Measurements from ENCODE around the gene PRAMEF20.
"Not testable (repeated sequence)": the region's sequence is repeated elsewhere in the genome, so short reads cannot be mapped to it uniquely, and the experiment has no call there.

The PRAMEF20 gene

DNA sequence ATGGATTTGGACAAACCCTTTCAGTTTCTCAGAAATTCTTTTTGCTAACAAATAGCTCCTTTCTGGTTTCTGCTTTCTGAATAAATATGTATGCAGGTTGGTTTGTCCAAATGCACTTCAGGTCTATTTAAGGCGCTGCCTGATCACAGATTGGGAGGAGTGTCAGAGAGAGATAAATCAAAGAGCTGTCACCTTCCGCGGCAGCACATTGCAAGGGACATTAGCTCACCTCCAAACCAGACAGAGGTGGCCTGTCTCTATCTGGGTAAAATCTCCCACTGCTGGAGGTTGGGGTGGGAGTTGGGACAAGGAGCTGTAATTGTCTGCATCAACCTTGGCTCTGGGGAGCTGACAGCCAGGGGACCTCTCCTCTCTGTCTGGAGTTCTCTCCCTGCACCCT, 25.2 kb downstream of the PRAMEF20 start:
- no peak for TF ChIP-seq ZFX (IDR thresholded peaks at IDR 0.05)
- TF ChIP-seq, protein P1, sequence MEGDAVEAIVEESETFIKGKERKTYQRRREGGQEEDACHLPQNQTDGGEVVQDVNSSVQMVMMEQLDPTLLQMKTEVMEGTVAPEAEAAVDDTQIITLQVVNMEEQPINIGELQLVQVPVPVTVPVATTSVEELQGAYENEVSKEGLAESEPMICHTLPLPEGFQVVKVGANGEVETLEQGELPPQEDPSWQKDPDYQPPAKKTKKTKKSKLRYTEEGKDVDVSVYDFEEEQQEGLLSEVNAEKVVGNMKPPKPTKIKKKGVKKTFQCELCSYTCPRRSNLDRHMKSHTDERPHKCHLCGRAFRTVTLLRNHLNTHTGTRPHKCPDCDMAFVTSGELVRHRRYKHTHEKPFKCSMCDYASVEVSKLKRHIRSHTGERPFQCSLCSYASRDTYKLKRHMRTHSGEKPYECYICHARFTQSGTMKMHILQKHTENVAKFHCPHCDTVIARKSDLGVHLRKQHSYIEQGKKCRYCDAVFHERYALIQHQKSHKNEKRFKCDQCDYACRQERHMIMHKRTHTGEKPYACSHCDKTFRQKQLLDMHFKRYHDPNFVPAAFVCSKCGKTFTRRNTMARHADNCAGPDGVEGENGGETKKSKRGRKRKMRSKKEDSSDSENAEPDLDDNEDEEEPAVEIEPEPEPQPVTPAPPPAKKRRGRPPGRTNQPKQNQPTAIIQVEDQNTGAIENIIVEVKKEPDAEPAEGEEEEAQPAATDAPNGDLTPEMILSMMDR (conservative IDR thresholded peaks at IDR 0.05): no peak
- no peak overlapping the region for H3K27ac ChIP-seq

DNA sequence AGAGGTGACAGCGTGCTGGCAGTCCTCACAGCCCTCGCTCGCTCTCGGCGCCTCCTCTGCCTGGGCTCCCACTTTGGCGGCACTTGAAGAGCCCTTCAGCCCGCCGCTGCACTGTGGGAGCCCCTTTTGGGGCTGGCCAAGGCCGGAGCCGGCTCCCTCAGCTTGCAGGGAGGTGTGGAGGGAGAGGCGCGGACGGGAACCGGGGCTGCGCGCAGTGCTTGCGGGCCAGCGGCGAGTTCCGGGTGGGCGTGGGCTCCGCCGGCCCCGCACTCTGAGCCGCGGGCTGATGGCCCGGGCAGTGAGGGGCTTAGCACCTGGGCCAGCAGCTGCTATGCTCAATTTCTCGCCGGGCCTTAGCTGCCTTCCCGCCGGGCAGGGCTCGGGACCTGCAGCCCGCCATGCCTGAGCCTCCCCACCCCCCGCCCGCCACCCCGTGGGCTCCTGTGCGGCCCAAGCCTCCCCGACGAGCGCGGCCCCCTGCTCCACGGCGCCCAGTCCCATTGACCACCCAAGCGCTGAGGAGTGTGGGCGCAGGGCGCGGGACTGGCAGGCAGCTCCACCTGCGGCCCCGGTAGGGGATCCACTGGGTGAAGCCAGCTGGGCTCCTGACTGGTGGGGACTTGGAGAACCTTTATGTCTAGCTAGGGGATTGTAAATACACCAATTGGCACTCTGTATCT, 29.0 kb downstream of the PRAMEF20 start:
- not testable (repeated sequence) for H3K27ac ChIP-seq

DNA sequence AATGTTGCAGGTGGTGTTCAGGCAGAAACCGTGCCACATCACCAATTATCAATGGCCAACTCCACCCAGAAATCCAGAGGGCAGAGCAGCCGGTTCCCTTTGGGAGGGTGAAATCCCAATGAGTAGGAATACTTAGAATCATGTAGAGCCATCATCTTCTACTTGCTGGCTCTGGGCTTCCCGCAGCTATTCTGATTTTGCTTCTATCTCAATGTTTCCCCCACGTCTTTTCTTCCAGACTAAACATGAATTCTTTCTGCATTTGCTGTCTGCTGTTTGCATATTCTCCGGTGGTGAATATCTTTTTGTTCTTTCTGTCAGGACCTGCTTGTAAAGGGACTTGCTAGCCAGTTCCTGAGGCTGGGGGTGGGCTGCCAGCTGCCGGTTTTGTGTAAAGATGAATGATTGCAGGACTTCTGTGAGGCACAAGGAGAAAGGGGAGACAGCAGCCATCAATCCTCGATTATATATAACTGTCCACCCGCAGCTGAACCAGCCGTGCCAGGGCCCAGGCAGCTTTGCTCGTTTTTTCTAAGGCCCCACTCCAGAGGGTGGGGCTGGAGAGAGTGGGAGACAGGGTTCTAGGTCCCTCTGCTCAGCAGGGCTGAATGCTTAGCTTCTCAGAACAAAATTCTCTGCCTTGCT, 33.2 kb downstream of the PRAMEF20 start:
- H3K27ac ChIP-seq: no peak overlapping the region

DNA sequence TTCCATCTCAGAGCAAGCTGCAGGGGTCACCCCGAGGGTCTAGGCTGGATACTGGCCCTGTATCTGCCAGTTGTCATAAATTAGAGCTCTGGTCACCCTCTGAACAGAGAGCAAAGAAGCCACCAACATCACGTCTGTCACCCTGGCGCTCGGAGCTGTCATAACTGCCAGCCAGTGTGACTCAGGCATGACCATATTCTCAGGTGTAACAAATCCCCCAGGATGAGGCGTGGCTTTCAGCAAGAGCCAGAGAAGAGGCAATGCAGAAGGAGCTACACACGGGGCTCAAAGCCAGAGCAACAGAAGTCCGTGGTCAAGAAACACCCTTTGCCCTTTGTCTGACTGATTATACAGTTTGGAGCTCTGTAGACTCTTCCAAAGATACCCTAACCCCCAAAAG, 40.0 kb downstream of the PRAMEF20 start:
- TF ChIP-seq, protein P1 (conservative IDR thresholded peaks at IDR 0.05): no peak
- TF ChIP-seq ZFX (IDR thresholded peaks at IDR 0.05): no peak
- no peak overlapping the region for H3K27ac ChIP-seq

More for the DNA sequence above, 33.2 kb downstream of the PRAMEF20 start:
- TF ChIP-seq, protein P1 (conservative IDR thresholded peaks at IDR 0.05): no peak
- TF ChIP-seq ZFX (IDR thresholded peaks at IDR 0.05): no peak

DNA sequence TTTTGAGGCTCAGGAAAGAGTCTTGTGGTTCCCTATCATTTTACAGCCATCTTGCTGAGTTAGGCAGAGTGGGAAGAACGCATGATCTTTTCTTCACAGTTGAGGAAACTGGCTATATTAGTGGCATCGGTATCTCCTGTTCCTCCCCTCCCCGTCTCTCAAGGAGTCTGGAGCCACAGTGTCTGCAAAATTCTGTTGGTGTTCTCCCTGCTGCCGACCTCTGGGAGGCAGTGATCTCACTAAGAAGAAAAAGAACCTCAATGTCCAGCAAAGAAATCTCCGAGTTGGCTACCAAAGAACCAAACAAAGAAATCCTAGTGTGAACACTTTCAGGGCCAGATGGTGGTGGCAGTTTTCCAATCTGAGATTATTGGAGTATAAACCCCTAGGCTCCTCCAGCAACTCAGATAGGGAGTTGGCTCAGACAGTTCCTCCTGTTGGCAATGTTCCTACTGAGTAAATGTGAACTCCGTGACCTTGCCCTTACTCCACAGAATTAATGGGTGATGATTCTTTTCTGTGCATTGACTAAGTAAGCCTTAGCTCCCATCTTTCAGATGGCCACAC, 41.2 kb downstream of the PRAMEF20 start:
- TF ChIP-seq, protein P1 (conservative IDR thresholded peaks at IDR 0.05): no peak
- TF ChIP-seq ZFX (IDR thresholded peaks at IDR 0.05): no peak
- peak overlapping the region; percentile 29; the same call in 1 of the 2 replicates for H3K27ac ChIP-seq

DNA sequence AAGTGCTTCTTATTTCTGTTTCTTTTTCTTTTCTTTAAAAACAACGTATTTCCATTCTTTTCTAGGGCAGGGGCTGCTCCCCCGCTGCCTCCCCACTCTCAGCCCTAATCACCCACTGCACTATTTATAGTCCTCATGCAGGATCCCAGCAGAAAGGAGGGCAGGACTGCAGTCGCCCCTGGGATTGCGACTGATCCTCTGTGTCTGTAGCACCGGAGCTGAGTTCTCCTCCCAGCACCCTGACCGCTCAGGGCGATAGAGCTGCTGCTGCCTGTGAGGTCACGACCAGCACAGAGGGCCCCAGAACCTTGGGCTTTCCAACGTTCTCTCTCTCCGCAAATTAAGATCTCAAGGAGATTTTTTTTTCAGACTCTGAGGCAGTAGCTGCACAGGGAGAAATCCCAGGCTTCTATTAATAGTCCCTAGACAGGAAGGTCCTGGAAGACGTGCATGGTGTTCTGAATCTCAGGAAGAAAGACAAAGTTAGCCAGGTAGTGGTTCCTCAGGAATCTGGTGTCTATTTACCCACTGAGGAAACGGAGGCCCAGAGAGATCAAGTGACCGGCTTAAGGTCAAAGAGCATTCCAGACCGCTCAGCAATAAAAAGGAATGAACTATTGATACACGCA, 46.8 kb downstream of the PRAMEF20 start:
- TF ChIP-seq, protein P1 (conservative IDR thresholded peaks at IDR 0.05): no peak
- no peak for TF ChIP-seq ZFX (IDR thresholded peaks at IDR 0.05)
- no peak overlapping the region for H3K27ac ChIP-seq

DNA sequence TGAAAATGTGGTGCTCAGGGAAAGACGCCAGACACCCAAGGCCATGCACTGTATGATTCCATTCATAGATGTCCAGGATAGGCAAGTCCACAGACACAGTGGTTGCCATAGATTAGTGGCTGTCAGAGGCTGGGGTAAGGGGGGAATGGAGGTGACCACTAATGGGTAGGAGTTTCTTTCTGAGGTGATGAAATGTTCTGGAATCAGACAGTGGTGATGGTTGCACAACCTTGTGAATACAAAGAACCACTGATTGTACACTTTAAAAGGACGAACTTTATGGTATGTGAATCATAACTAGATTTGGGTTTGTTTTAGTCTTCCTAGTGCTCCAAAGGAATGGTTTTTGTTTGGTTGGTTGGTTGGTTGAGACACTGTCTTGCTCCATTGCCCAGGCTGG, 51.7 kb downstream of the PRAMEF20 start:
- H3K27ac ChIP-seq: no peak overlapping the region
- TF ChIP-seq, protein P1 (conservative IDR thresholded peaks at IDR 0.05): no peak
- no peak for TF ChIP-seq ZFX (IDR thresholded peaks at IDR 0.05)
